Adrenal gland (tissue), 12 donors: Measurements from ENCODE around the gene POLG2. TPM values are rescaled to one million over a fixed set of nuclear protein-coding genes. Genes with fewer than 3 reads are reported as not detected.

Source experiments
- DNase-seq, 7 donors: peaks; one replicate each; pipeline ENCODE4 v3.0.0-alpha.2; 2019 to 2020
- H3K27ac ChIP-seq, 5 donors: fragments of 200-600 bp; sonication (generic) in 4 of 5; 1 replicate in 3 of 5; 2 replicates in 2 of 5; pipeline versions ENCODE4 v1.5.1 to v1.8.0; 2016 to 2020; ENCODE audit warnings: mild to moderate bottlenecking in 1 of 5
- H3K27me3 ChIP-seq: fragments of 200-600 bp; 2 replicates; pipeline ENCODE4 v1.8.0; 2021
- H3K36me3 ChIP-seq, 2 donors: fragments of 200-600 bp; replicated peaks in 1 of 2; 1 replicate in 1 of 2; 2 replicates in 1 of 2; pipeline versions ENCODE4 v1.5.1 to v1.8.0; 2018 to 2022
- H3K4me1 ChIP-seq, 2 donors: fragments of 200-600 bp; replicated peaks in 1 of 2; 1 replicate in 1 of 2; 2 replicates in 1 of 2; pipeline versions ENCODE4 v1.5.1 to v1.8.0; 2018 to 2021
- H3K4me3 ChIP-seq, 4 donors: fragments of 200-600 bp; sonication (generic) in 3 of 4; one replicate each; pipeline ENCODE4 v1.5.1; 2016 to 2018
- H3K9me3 ChIP-seq, 3 donors: fragments of 200-600 bp; sonication (generic) in 1 of 3; replicated peaks in 1 of 3; 1 replicate in 2 of 3; 2 replicates in 1 of 3; pipeline versions ENCODE4 v1.5.1 to v1.8.0; 2016 to 2021
- CTCF ChIP-seq, 6 experiments: fragments of 450-650 bp in 4 of 6; fragments of 200-600 bp in 2 of 6; sonication (generic) in 1 of 6; IDR thresholded peaks; 1 replicate in 5 of 6; 2 replicates in 1 of 6; pipeline versions ENCODE4 v1.5.1 to v1.8.0; 2016 to 2021; ENCODE audit warnings: antibody characterized with exemption in 6 of 6, mild to moderate bottlenecking in 2 of 6, moderate library complexity in 1 of 6
- POLR2A ChIP-seq, 2 donors: fragments of 450-650 bp; IDR thresholded peaks; one replicate each; pipeline ENCODE4 v1.6.1; 2017; ENCODE audit warnings: antibody characterized with exemption in 2 of 2, mild to moderate bottlenecking in 2 of 2, moderate library complexity in 1 of 2
- WGBS, 4 donors: extraction: QIAGEN DNeasy Blood & Tissue Kit in 2 of 4; methylation state at CpG; one replicate each; pipeline versions ENCODE4 v1.1.5 to v1.1.7; 2013 to 2017; 5-methylcytosine and 5-hydroxymethylcytosine counted together
- intact Hi-C, 2 donors: fragments of 100-400 bp; cut with DNase I; formaldehyde crosslinking; loops; one replicate each; pipeline versions ENCODE4 v1.14.1 to v1.15.0; 2022 to 2023
- polyA plus RNA-seq, 3 donors: library from polyadenylated mRNA; stranded (reverse); fragments of 200-250 nt in 2 of 3; fragments of 350-450 nt in 1 of 3; fragmentation: Illumina TruSeq in 1 of 3; extraction: RNeasy Lipid Tissue Mini Kit (QIAGEN cat#74804) in 1 of 3; gene quantifications; one replicate each; pipeline ENCODE4 v1.2.3, GENCODE V29; 2013 to 2014
- total RNA-seq, 9 donors: library from RNA; depleted of rRNA in 4 of 9; stranded (reverse); fragments of >200 nt in 4 of 9; fragments of 120-200 nt in 1 of 9; fragmentation: NEBNext Ultra II Directional in 1 of 9; extraction: Animal tissue kit (Norgen Biotek cat#: 25700) in 1 of 9; gene quantifications; one replicate each; pipeline versions ENCODE4 v1.1.0 to v1.2.4, GENCODE V29; 2013 to 2023
- donor health status: healthy with polysubstance abuse.
- donor health status: Bipolar disorder and iron deficiency.
- donor health status: DM: yes; HTN: yes; CAD: no.
- donor health status: DM: no; HTN: no; CAD: no.
- donor health status: DM: no; HTN: no; CAD: no.
- donor health status: DM: yes; HTN: yes; CAD: no.

POLG2 gene
- total and polyA plus RNA-seq, 12 donors, result 3.1 to 28.7 (median 11.1) TPM

DNA sequence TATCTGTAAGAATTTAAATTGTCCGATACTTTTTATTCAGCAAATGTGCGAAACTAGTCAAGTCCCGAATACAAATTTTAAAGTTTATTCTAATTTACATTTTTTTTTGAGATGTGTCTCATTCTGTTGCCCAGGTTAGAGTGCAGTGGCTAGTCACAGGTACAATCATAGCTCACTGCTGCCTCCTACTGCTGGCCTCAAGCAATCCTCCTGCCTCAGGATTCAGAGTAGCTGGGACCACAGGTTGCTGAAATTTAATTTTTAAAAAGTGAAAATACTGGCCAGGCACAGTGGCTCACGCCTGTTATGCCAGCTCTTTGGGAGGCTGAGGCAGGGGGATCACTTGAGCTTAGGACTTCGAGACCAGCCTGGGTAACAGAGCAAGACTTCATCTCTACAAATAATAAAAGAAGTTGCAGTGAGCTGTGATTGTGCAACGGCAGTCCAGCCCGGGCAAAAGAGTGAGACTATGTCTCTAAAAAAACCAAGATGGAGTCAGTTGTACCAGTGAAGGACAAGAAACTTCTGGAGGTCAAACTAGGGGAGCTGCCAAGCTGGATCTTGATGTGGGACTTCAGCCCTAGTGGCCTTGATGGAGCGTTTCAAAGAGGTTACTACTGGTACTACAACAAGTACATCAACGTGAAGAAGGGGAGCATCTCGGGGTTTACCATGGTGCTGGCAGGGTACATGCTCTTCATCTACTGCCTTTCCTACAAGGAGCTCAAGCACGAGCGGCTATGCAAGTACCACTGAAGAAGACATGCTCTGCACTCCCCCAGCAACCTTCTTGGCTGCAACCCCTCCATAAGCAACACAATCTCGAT is 5.6 kb downstream of the POLG2 start:
- intact Hi-C loops, result no loop called here
- no peaks in the 10 kb centered on the region for H3K27me3 ChIP-seq
- H3K27ac ChIP-seq, result no peak overlapping the region
- no peak for TF ChIP-seq POLR2A (IDR thresholded peaks at IDR 0.05)
- TF ChIP-seq CTCF (IDR thresholded peaks at IDR 0.05), result peak in 5 of 6 experiments; percentile 25 to 55 (median 52)
- no peaks in the 10 kb centered on the region for H3K9me3 ChIP-seq
- H3K36me3 ChIP-seq, result peaks cover 0 to 16% of the 10 kb centered on the region in 2 donors
- H3K4me1 ChIP-seq, result peaks cover 16 to 29% of the 10 kb centered on the region in 2 donors
- no peak overlapping the region for H3K4me3 ChIP-seq
- DNase-seq, result peak in 3 of 7 donors; percentile 20 to 55 (median 44)
- 84 to 91% (median 86%) methylated on average over 13 of the region's 13 CpGs for WGBS, 4 donors

DNA sequence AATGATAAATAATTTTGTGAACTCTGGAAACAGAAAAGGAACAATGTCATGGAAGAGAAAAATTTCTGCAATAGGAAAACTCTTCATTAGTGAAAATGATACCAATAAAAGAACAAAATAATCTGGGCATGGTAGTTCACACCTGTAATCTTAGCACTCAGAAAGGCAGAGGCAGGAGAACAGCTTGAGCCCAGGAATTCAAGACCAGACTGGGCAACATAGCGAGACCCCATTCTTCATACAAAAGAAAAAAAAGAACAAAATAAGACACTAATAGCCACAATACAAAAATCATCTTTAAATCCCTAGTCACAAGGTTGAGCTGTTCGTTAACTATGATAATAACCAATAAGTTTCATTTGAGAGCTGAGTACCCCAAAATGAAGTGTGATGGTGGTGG is 8.6 kb downstream of the POLG2 start:
- H3K27me3 ChIP-seq, result no peaks in the 10 kb centered on the region
- H3K9me3 ChIP-seq, result no peaks in the 10 kb centered on the region
- intact Hi-C loops, result loop anchor here (10.0 kb wide), 1 partner anchor 64 kb away; no protein-coding TSS in a partner anchor
- peaks cover 8% of the 10 kb centered on the region in 2 donors for H3K4me1 ChIP-seq
- TF ChIP-seq CTCF (IDR thresholded peaks at IDR 0.05), result no peak
- no peak for TF ChIP-seq POLR2A (IDR thresholded peaks at IDR 0.05)
- no peak overlapping the region for H3K27ac ChIP-seq
- 97 to 99% (median 98%) methylated on average over 2 of the region's 2 CpGs for WGBS, 4 donors
- H3K36me3 ChIP-seq, result peaks cover 0 to 24% of the 10 kb centered on the region in 2 donors
- no peak overlapping the region for H3K4me3 ChIP-seq
- no peak for DNase-seq

DNA sequence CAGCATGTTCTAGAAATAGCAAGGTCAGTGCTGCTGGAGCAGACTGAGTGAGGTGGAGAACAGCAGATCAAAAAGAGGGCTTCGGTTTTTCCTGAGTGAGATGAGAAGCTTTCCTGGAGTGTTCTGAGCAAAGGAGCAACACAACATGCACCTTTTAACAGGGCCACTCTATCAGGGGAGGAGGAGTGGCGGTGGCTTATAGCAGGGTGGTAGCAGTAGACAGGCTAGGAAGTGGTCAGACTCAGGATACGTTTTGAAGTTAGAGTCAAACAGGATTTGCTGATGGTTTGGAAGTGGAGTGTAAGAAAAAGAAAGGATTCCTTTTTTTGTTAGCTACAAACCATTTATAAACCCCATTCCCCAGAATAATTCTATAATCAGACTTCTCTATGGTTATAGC is 12.5 kb downstream of the POLG2 start:
- H3K27ac ChIP-seq, result peak overlapping the region in 1 of 5 donors; percentile 22
- WGBS, 4 donors, result 68 to 72% (median 70%) methylated on average over 3 of the region's 3 CpGs
- no peaks in the 10 kb centered on the region for H3K9me3 ChIP-seq
- H3K4me3 ChIP-seq, result no peak overlapping the region
- no peaks in the 10 kb centered on the region for H3K4me1 ChIP-seq
- no peak for TF ChIP-seq CTCF (IDR thresholded peaks at IDR 0.05)
- TF ChIP-seq POLR2A (IDR thresholded peaks at IDR 0.05), result no peak
- intact Hi-C loops, result loop anchor here (10.0 kb wide), 1 partner anchor 60 kb away; no protein-coding TSS in a partner anchor
- H3K27me3 ChIP-seq, result no peaks in the 10 kb centered on the region
- H3K36me3 ChIP-seq, result peaks cover 0 to 41% of the 10 kb centered on the region in 2 donors
- DNase-seq, result peak in 2 of 7 donors; percentile 34 to 39

DNA sequence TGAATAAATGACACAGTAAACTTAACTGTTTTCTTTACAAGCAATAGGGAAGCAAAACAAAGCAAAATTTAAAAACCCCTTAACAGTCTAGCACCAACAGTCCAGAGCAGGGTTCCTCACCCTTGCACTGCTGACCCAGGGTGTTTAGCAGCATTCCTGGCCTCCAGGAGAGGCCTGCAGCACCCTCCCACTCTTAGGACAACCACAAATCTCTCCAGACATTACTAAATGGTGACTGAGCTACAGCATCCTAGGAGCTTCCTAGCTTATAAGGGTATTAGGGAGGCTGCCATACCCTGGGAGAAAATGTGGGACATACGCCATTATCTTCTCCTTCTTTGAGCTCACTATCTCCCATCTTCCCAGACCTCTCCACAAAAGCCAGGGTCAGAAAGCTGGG is 15.9 kb downstream of the POLG2 start:
- intact Hi-C loops, result loop anchor here (10.0 kb wide), 1 partner anchor 56 kb away; no protein-coding TSS in a partner anchor

More for the DNA sequence above, 15.9 kb downstream of the POLG2 start:
- TF ChIP-seq CTCF (IDR thresholded peaks at IDR 0.05), result no peak
- TF ChIP-seq POLR2A (IDR thresholded peaks at IDR 0.05), result no peak
- Histone ChIP-seq H3K4me1 (no peaks in the 10 kb centered on the region), H3K9me3 (no peaks in the 10 kb centered on the region), H3K36me3 (peaks cover 0 to 49% of the 10 kb centered on the region in 2 donors), H3K27me3 (no peaks in the 10 kb centered on the region), H3K27ac (no peak overlapping the region), H3K4me3 (no peak overlapping the region)
- DNase-seq, result no peak
- 91 to 100% (median 93%) methylated on average over 1 of the region's 1 CpG for WGBS, 4 donors
